ENCODE measurements around the gene ASB15.

Gene ASB15

DNA sequence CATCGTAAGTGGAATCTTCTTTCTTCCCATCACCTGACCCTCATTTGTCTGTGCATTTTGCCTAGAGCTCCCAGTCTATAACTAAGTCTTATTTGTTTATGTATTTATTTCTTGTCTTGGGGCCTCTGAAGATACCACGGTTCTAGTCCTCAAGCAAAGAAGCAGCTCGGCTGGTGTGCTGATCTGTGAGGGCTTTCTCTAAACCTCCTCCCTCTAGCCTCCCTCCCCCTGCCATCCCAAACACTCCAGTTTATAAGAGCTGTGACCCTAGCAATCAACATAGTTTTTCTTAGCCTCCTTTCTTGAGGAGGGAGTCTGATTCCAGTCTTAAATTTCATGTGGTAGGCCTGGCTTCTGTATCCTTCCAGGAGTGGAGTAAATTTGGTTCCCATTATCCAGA is 28.3 kb upstream of the ASB15 start:
- Histone ChIP-seq H4K20me1 (ENCODE audit: insufficient read depth, low read length) (no peaks in the 10 kb centered on the region), H3K36me3 (ENCODE audit: insufficient read depth, low read length) (no peaks in the 10 kb centered on the region), H3K4me1 (ENCODE audit: insufficient read depth, low read length) (no peaks in the 10 kb centered on the region), H3K9me3 (ENCODE audit: insufficient read depth, low read length, severe bottlenecking) (no peaks in the 10 kb centered on the region), H3K9ac (ENCODE audit: low read depth, low read length) (no peak overlapping the region), H3K4me3 (ENCODE audit: low read depth in 1 of 2, low read length in 2 of 2) (no peak overlapping the region), H3K27me3 (ENCODE audit: insufficient read depth, low read length, poor library complexity) (no peaks in the 10 kb centered on the region), H3K27ac (ENCODE audit: low read length) (no peak overlapping the region), H3K4me2 (ENCODE audit: insufficient read depth, low read length) (no peak overlapping the region), H3K79me2 (ENCODE audit: insufficient read depth, low read length) (no peaks in the 10 kb centered on the region), H2AFZ (ENCODE audit: low read depth, low read length) (no peak overlapping the region)
- DNase-seq (no peak), ATAC-seq (ENCODE audit: insufficient read depth, low read depth) (no peak)
- TF ChIP-seq, protein P1, sequence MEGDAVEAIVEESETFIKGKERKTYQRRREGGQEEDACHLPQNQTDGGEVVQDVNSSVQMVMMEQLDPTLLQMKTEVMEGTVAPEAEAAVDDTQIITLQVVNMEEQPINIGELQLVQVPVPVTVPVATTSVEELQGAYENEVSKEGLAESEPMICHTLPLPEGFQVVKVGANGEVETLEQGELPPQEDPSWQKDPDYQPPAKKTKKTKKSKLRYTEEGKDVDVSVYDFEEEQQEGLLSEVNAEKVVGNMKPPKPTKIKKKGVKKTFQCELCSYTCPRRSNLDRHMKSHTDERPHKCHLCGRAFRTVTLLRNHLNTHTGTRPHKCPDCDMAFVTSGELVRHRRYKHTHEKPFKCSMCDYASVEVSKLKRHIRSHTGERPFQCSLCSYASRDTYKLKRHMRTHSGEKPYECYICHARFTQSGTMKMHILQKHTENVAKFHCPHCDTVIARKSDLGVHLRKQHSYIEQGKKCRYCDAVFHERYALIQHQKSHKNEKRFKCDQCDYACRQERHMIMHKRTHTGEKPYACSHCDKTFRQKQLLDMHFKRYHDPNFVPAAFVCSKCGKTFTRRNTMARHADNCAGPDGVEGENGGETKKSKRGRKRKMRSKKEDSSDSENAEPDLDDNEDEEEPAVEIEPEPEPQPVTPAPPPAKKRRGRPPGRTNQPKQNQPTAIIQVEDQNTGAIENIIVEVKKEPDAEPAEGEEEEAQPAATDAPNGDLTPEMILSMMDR (IDR thresholded peaks at IDR 0.05; ENCODE audit: borderline replicate concordance, extremely low read depth, low read length, poor library complexity, severe bottlenecking) = no peak
- TF ChIP-seq EZH2 (IDR thresholded peaks at IDR 0.05; ENCODE audit: borderline replicate concordance, low read depth, low read length, severe bottlenecking) = no peak

DNA sequence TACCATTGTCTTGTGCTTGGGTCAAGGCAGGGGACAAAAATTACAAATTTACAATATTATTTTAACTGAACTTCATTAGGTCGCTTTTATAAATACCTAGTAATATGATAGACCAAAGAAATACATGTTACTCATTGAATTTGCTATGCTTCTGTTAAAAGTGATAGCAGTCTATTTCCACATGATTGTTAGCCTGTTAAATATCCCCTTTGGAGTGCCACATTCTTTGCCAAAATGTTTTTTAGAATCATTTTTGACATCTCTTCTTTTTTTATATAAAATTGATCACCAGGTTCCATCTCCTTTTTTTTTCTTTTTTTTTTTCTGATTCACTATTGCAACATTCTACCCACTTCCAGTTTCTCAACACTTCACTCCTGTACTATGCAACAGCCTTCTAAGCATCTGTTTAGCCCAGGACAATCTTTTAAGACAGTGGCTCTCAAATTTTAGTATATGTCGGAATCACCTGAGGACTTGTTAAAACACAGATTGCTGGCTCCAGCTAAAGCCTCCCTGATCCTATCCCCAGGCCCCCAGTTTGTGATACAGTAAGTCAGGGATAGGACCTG is 27.6 kb upstream of the ASB15 start:
- Histone ChIP-seq H3K36me3 (ENCODE audit: insufficient read depth, low read length) (no peaks in the 10 kb centered on the region), H3K27ac (ENCODE audit: low read length) (no peak overlapping the region), H3K27me3 (ENCODE audit: insufficient read depth, low read length, poor library complexity) (no peaks in the 10 kb centered on the region), H4K20me1 (ENCODE audit: insufficient read depth, low read length) (no peaks in the 10 kb centered on the region), H3K9me3 (ENCODE audit: insufficient read depth, low read length, severe bottlenecking) (no peaks in the 10 kb centered on the region), H3K9ac (ENCODE audit: low read depth, low read length) (no peak overlapping the region), H2AFZ (ENCODE audit: low read depth, low read length) (no peak overlapping the region), H3K4me3 (ENCODE audit: low read depth in 1 of 2, low read length in 2 of 2) (no peak overlapping the region), H3K4me2 (ENCODE audit: insufficient read depth, low read length) (no peak overlapping the region), H3K79me2 (ENCODE audit: insufficient read depth, low read length) (no peaks in the 10 kb centered on the region), H3K4me1 (ENCODE audit: insufficient read depth, low read length) (no peaks in the 10 kb centered on the region)
- ATAC-seq (ENCODE audit: insufficient read depth, low read depth) = no peak
- DNase-seq = no peak
- TF ChIP-seq EZH2 (IDR thresholded peaks at IDR 0.05; ENCODE audit: borderline replicate concordance, low read depth, low read length, severe bottlenecking) = no peak
- TF ChIP-seq, protein P1 (IDR thresholded peaks at IDR 0.05; ENCODE audit: borderline replicate concordance, extremely low read depth, low read length, poor library complexity, severe bottlenecking) = no peak

- no peak overlapping the region for H3K27ac ChIP-seq (ENCODE audit: low read length)
- no peak for TF ChIP-seq EZH2 (IDR thresholded peaks at IDR 0.05; ENCODE audit: borderline replicate concordance, low read depth, low read length, severe bottlenecking)
- TF ChIP-seq, protein P1 (IDR thresholded peaks at IDR 0.05; ENCODE audit: borderline replicate concordance, extremely low read depth, low read length, poor library complexity, severe bottlenecking) = no peak
- no peaks in the 10 kb centered on the region for H4K20me1 ChIP-seq (ENCODE audit: insufficient read depth, low read length)
- no peak overlapping the region for H3K4me2 ChIP-seq (ENCODE audit: insufficient read depth, low read length)
- no peaks in the 10 kb centered on the region for H3K79me2 ChIP-seq (ENCODE audit: insufficient read depth, low read length)
- H3K9ac ChIP-seq (ENCODE audit: low read depth, low read length) = no peak overlapping the region
- H2AFZ ChIP-seq (ENCODE audit: low read depth, low read length) = no peak overlapping the region
- H3K4me1 ChIP-seq (ENCODE audit: insufficient read depth, low read length) = no peaks in the 10 kb centered on the region
- no peak for ATAC-seq (ENCODE audit: insufficient read depth, low read depth)
- H3K27me3 ChIP-seq (ENCODE audit: insufficient read depth, low read length, poor library complexity) = no peaks in the 10 kb centered on the region
- no peak for DNase-seq
- no peaks in the 10 kb centered on the region for H3K36me3 ChIP-seq (ENCODE audit: insufficient read depth, low read length)
- no peaks in the 10 kb centered on the region for H3K9me3 ChIP-seq (ENCODE audit: insufficient read depth, low read length, severe bottlenecking)
- H3K4me3 ChIP-seq (ENCODE audit: low read depth in 1 of 2, low read length in 2 of 2) = no peak overlapping the region
Measured at GRCh38 chr7:123579416-123579815, 22.2 kb upstream of the ASB15 start.
